ENCODE results near the gene POPDC3. TPM values are rescaled to one million over a fixed set of nuclear protein-coding genes. Genes with fewer than 3 reads are reported as not detected.
"Not testable (repeated sequence)": the region's sequence is repeated elsewhere in the genome, so short reads cannot be mapped to it uniquely, and the experiment has no call there.

POPDC3 gene
- not detected for total RNA-seq

- no peak for DNase-seq (ENCODE audit: low spot score)
These were observed at the start of gene POPDC3 for GRCh38 chr6:105179244-105180065. TSS of gene POPDC3 (minus strand) at chr6:105180014. CDS start at chr6:105161909, 18,105 bp downstream.

GRCh38 chr6:105227295-105227767 is 47.5 kb upstream of the POPDC3 start:
- no peak for DNase-seq (ENCODE audit: low spot score)

- DNase-seq (ENCODE audit: low spot score), result no peak
These were observed 46.9 kb upstream of the POPDC3 start for GRCh38 chr6:105226598-105227294.

DNA sequence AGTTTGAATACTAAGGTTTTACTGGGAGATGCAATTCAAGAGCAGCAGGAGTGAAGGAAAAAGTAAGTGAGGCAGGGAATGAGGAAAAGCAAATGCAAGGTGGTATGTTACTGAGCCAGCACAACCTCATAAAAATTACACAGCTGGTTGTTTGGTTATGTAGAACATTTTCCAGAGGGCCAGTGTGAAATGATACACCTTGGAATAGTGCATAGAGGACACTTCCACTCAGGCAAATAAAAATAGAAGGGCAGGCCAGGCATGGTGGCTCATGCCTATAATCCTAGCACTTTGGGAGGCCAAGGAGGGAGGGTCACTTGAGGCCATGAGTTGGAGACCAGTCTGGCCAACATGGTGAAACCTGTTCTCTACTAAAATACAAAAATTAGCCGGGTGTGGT is 43.4 kb upstream of the POPDC3 start:
- DNase-seq (ENCODE audit: low spot score), result no peak

DNA sequence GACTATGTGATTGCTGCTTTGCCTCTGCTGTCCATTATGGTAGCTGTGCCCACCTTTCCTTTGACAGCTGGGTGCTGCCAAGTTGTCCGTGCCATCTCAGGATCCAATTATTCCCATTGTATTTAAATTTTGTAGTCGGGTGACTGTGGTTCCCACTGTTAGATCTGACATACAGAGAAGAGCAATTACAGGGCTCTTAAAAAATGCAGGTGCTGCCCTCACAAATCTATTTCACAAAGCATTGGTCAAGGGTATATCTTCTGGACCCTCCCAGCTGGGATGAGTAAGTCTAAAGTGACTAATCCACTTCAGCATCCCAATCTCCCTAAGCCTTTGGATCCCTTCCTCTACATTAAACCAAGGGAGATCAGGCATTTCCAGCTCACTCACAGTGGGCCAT is 41.4 kb upstream of the POPDC3 start:
- not testable (repeated sequence) for DNase-seq (ENCODE audit: low spot score)

- DNase-seq (ENCODE audit: low spot score), result no peak
These were observed 40.4 kb upstream of the POPDC3 start for GRCh38 chr6:105220186-105220585.

- DNase-seq (ENCODE audit: low spot score), result not testable (repeated sequence)
These were observed 39.4 kb upstream of the POPDC3 start for GRCh38 chr6:105219218-105219617.

- no peak for DNase-seq (ENCODE audit: low spot score)
These were observed 35.7 kb upstream of the POPDC3 start for GRCh38 chr6:105215506-105215905.

DNA sequence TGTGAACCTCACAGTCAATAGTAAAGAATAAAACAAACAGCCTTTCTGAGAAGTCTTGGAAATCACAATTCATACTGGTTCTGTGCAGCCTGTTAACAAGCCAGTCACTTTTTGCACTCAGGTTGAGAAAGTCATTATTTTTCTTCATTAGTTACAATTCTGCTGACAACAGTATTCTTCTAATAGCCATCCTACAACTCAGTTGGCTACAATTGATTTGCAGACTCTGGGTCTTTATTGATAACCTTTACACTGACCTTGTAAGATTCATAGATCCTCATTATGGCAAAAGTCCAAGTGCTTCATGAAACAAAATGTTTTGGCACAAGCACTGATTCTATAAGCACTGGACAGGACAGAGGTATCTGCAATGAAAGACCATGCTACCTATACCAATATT is 34.9 kb upstream of the POPDC3 start:
- DNase-seq (ENCODE audit: low spot score), result no peak

- DNase-seq (ENCODE audit: low spot score), result no peak
These were observed 33.5 kb upstream of the POPDC3 start for GRCh38 chr6:105213272-105213671.

- no peak for DNase-seq (ENCODE audit: low spot score)
These were observed 32.8 kb upstream of the POPDC3 start for GRCh38 chr6:105212587-105212986.

DNA sequence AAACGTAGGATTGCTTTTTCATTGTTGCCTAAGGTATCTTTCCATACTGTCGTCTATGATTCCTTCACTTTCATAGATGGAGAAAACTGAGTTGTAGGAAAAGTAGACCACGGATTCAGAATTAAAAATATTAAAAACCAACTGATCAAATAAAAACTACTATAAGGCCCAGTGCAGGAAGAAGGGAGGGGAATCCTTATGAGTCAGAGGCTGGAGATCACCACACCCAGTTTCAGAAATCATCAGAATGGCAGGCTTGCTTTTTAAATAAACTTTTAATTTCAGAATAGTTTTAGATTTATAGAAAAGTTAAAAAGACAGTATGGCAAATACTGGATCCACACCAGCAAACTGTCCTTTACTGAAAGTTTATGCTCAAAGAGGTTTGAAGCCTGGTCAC is 32.0 kb upstream of the POPDC3 start:
- DNase-seq (ENCODE audit: low spot score), result no peak

DNA sequence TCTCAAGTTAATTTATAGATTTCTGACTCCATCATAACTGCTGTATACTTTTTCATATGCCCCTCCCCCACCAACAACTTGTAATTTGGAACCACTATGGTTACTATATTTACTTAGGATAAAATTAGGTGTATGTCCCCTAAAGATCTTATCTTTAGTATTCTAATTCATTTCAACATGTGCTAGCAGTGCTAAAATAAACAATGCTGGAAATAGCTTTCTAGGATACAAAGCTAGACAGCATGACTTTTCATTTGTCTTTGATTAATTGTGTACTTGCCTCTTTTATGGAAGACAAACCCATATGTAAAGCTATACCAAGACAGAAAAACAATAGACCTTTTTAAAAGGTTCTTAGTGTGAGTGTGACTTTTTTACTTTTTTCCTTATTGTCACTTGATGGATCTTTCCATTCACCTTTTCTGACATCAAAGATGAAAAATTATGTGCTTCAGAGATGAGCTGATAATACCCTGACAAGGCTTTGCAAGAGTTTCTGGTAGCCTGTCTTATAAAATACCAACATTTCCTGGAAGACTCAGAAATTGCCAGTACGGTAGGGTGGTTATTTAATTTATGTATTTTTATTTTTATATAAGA is 31.2 kb upstream of the POPDC3 start:
- DNase-seq (ENCODE audit: low spot score), result no peak

DNA sequence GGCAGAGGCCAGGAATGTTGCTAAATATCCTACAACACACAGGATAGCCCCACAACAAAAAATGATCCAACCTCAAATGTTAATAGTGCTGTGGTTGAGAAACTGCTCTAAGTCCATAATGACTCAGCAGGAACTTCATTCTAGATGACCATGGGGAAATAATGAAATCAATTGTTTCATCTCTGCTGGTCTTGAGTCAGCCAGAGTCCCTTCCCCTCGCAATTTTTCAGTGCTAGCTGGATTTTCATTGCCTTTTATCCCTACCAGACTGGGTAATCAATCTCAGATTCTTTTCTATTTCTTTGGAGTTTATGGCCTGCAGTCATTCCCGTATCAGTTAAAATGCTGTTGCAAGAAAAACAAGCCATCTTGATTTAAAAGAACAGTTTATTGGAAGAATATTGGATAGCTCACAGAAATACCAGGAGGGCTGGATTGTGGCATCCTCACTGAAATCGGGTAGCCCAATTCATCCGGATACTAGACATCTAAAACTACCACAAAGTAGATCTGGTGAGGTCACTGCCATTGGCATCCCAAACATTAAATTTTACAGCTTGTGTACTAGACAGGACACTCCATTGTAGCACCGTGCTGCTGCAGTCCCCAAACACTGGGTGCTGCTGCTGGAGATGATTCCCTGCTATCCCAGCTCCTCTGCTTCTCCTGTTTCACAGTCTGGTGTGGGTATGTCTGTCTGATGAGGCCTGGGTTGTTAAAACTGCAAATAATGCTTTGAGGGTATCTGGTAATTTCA is 30.3 kb upstream of the POPDC3 start:
- no peak for DNase-seq (ENCODE audit: low spot score)

GRCh38 chr6:105207524-105208269 is 27.9 kb upstream of the POPDC3 start:
- DNase-seq (ENCODE audit: low spot score), result no peak

- no peak for DNase-seq (ENCODE audit: low spot score)
These were observed 25.0 kb upstream of the POPDC3 start for GRCh38 chr6:105204768-105205167.

DNA sequence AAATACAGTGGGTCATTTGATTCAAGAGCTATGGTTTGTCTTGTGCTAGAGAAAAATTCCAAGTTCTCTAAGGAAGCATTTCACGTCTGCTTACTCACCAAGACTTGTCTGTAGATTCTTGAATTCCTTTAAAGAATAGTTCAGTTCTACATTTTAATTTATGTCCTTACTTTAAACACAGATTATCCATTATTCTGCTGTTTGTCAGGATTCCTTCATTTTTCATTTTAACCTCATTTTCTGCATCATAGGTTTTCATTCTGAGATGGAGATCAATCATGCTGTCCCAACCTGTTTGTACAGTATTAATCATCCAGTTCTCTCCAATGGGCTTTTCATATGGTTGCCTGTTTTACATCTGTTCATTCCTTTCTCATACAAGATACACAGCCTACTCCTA is 24.5 kb upstream of the POPDC3 start:
- no peak for DNase-seq (ENCODE audit: low spot score)

GRCh38 chr6:105202486-105202885 is 22.7 kb upstream of the POPDC3 start:
- DNase-seq (ENCODE audit: low spot score), result no peak

DNA sequence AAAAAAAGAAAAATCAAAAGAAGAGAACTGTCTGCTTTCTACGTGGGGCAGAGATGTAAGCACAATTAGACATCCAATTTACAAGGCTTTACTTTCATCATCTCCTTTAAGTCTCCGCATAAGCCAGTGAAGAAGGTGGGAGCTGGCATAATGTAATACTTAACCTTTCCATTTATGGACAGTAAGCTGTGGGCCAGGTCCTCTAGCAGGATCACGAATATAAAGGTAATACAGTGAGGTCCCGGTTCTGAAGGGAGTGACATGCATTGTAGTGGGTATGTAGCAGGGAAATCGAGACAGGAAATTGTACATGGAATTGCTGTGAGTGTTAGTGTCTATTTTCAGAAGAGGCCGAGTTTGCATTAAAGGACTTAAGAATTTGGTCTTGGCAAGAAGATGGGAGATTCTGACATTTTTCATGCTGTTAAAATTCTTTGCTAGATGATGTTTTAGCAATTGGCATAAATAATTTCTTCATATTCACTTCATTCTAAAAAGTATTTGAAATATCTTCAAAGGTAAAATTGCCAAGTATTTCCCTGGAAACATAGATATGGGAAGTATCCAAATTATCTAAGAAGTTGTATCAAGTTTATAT is 20.4 kb upstream of the POPDC3 start:
- DNase-seq (ENCODE audit: low spot score), result no peak

DNA sequence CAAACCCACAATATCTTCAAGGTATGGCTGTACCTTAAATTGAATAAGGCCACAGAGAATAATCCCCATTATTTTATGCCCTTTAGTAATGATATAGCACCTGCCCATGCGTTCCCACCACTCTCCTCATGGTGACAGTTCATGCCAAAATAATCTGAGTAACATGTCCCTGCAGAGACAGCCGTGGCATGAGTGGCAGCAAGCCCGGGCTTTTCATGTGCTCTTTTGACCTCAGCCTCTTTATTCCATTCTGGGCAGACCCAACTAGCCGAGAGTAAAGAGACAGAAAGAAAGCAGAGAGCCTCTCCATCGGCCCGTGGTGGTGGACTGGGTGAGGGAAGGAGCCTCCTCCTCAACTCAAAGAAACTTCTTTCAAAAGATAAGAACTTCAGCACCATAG is 19.9 kb upstream of the POPDC3 start:
- DNase-seq (ENCODE audit: low spot score), result no peak

- DNase-seq (ENCODE audit: low spot score), result no peak
These were observed 16.3 kb upstream of the POPDC3 start for GRCh38 chr6:105196076-105196475.
